Smooth muscle cell of trachea (primary cell): Measurements from ENCODE around the gene TNNC1. TPM values are rescaled to one million over a fixed set of nuclear protein-coding genes. Genes with fewer than 3 reads are reported as not detected.

ENCODE experiments used
- total RNA-seq: library from RNA; depleted of rRNA; stranded (reverse); fragments of >200 nt; gene quantifications from 2 replicates; pipeline ENCODE4 v1.2.1, GENCODE V29; 2014

Gene TNNC1
- total RNA-seq, result 0.66 TPM in 1 of 2 replicates, not detected in the other

GRCh38 chr3:52453496-52454249 lies at the start of gene TNNC1:
Gene TNNC1 (minus strand): TSS chr3:52454041. CDS start chr3:52454015, 26 bp downstream.

DNA sequence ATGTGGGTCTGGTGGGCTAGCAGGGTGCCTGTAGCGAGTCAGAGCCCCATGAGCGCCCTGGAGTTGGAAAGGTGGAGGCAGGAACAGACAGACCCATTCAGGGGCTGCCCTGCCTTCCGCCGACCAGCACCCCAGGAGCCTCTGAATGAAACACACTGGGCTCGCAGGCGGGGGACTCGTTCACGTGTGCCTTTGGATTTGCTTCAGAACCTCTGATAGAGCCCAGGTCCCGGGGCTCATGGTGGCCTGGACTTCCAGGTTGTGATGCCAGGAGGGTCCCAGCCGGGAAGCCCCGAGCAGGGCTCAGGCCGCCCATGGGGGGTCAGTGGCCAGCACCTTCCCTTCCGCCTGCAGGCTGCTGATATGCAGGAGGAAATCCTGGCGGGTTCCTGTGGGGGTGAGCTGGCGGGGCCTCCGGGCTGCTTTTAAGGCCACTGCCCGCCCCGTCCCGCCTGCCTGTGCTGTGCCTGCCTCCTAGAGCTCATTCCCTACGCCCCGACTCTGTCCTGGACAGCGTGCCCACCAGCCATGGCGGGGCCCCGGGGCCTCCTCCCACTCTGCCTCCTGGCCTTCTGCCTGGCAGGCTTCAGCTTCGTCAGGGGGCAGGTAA lies 41.1 kb upstream of the TNNC1 start, which contains the start of gene STAB1:
Gene STAB1 (plus strand): TSS at position 453 of the 610 bp plus-strand sequence. CDS start 76 bp downstream, at position 529.

GRCh38 chr3:52455283-52456168 lies 1.7 kb upstream of the TNNC1 start, which contains the start of gene NISCH:
Gene NISCH (plus strand): TSS chr3:52455604. CDS start chr3:52455642, 38 bp downstream.

DNA sequence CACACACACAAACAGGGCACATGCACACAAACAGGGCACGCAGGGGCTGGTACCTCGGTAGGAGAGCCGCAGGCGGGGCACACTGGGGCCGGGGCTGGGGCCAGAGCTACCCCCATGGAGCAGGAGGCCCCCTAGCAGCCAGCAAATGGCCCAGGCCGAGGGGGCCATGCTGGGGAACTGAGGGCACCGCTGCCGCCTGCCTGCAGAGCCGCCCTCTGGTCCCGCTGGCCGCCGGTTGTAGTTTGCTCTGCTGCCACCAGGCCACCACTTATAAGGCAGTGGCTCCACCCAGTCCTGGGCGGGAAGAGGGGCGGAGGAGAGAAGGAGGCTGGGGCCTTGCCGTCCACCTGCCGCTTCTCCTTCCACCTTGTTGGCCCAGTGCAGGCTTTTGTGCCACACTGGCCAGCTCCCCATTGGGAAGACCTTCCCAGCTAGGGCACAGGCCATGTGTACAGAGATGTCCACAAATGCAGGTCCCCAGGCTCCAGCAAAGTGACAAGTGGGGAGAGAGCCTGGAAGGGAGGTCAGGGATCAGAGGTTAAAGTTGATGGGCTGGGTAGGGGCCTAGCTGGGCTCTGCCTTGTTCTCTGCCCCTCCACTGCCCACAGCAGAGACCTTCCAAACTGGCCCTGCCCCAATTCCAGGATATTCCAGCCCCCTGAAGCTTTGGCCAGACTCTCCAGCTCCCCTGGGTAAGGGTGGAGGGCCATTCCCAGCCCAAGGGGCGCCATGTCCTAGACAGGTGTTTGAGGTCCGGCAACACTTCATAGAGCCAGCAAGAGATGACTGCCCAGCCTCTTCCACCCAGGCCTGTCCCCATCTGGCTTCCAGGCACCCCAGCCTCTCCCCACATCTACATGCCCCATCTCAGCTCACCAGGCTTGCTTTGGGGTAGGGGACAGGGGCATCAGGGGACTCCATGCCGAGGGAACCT lies 8.7 kb downstream of the TNNC1 start, which contains the start of gene SEMA3G:
Gene SEMA3G (minus strand): TSS at position 244 of the 934 bp plus-strand sequence. CDS start 76 bp downstream, at position 168.

Other genes starting within 250 kb of the TNNC1 start
- gene TLR9, start 228.4 kb downstream of the TNNC1 start, total RNA-seq, result under 0.01 and 0.17 TPM in 2 replicates
- 96.8 and 120 TPM in 2 replicates for gene TWF2, start 214.9 kb downstream of the TNNC1 start, total RNA-seq
- gene PPM1M, start 208.3 kb downstream of the TNNC1 start, total RNA-seq, result 27.3 and 47.1 TPM in 2 replicates
- gene WDR82, start 175.4 kb downstream of the TNNC1 start, total RNA-seq, result 66.3 and 69.6 TPM in 2 replicates
- 5.8 and 16.6 TPM in 2 replicates for gene GLYCTK, start 166.2 kb downstream of the TNNC1 start, total RNA-seq
- 1.9 and 5.0 TPM in 2 replicates for gene DNAH1, start 137.7 kb downstream of the TNNC1 start, total RNA-seq
- 59.1 and 80.7 TPM in 2 replicates for gene BAP1, start 44.0 kb downstream of the TNNC1 start, total RNA-seq
- gene PHF7, start 43.4 kb downstream of the TNNC1 start, total RNA-seq, result 3.1 and 3.8 TPM in 2 replicates
- under 0.01 and 0.15 TPM in 2 replicates for gene SEMA3G, start 8.9 kb downstream of the TNNC1 start, total RNA-seq
- 76.1 and 104 TPM in 2 replicates for gene NISCH, start 1.6 kb upstream of the TNNC1 start, total RNA-seq
- gene STAB1, start 41.3 kb upstream of the TNNC1 start, total RNA-seq, result 0.17 and 1.6 TPM in 2 replicates
- gene NT5DC2, start 79.8 kb upstream of the TNNC1 start, total RNA-seq, result 43.8 and 64.3 TPM in 2 replicates
- 2.6 and 20.4 TPM in 2 replicates for gene UQCC5, start 82.6 kb upstream of the TNNC1 start, total RNA-seq
- gene PBRM1, start 231.9 kb upstream of the TNNC1 start, total RNA-seq, result 59.9 and 78.2 TPM in 2 replicates
- 100 and 101 TPM in 2 replicates for gene GNL3, start 232.0 kb upstream of the TNNC1 start, total RNA-seq